AG09309 (cell line): ENCODE measurements around the gene LHFPL6.

Source experiments
- DNase-seq: peaks from one replicate; pipeline ENCODE4 v3.0.0-alpha.2; 2010; ENCODE audit warnings: low read depth
- H3K4me3 ChIP-seq: 2 replicates; pipeline ENCODE4 v1.5.1; 2011; ENCODE audit warnings: mild to moderate bottlenecking, low read depth, low read length, moderate library complexity; ENCODE audit not compliant: control insufficient read depth
- TF ChIP-seq, protein P1 (sequence below): IDR thresholded peaks from 2 replicates; pipeline ENCODE4 v1.5.1; 2011; ENCODE audit warnings: mild to moderate bottlenecking, low read depth, low read length, inconsistent platforms; ENCODE audit not compliant: insufficient read depth, control insufficient read depth; ENCODE audit errors: missing control alignments

Gene LHFPL6

DNA sequence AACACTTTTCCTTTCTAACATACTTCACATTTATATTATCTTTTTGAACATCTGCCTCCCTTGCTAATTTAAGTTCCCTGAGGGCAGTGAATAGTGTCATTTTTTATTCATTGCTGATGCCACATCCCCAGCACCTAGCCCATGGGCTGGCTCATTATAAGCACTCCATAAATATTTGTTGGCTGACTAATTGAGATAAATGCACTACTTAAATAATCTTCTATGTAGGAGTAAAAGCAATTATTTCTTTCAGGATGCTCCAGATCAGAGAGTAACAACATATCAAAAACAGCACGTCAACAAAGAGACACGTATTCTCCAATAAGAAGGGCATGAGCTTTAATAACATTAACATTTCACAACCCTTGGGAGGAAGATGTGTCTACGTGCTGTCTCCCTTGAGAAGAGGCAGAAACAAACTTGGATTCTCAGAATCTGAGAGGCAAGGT is 228.2 kb downstream of the LHFPL6 start:
- TF ChIP-seq, protein P1, sequence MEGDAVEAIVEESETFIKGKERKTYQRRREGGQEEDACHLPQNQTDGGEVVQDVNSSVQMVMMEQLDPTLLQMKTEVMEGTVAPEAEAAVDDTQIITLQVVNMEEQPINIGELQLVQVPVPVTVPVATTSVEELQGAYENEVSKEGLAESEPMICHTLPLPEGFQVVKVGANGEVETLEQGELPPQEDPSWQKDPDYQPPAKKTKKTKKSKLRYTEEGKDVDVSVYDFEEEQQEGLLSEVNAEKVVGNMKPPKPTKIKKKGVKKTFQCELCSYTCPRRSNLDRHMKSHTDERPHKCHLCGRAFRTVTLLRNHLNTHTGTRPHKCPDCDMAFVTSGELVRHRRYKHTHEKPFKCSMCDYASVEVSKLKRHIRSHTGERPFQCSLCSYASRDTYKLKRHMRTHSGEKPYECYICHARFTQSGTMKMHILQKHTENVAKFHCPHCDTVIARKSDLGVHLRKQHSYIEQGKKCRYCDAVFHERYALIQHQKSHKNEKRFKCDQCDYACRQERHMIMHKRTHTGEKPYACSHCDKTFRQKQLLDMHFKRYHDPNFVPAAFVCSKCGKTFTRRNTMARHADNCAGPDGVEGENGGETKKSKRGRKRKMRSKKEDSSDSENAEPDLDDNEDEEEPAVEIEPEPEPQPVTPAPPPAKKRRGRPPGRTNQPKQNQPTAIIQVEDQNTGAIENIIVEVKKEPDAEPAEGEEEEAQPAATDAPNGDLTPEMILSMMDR = no peak
- no peak overlapping the region for H3K4me3 ChIP-seq
- no peak for DNase-seq

DNA sequence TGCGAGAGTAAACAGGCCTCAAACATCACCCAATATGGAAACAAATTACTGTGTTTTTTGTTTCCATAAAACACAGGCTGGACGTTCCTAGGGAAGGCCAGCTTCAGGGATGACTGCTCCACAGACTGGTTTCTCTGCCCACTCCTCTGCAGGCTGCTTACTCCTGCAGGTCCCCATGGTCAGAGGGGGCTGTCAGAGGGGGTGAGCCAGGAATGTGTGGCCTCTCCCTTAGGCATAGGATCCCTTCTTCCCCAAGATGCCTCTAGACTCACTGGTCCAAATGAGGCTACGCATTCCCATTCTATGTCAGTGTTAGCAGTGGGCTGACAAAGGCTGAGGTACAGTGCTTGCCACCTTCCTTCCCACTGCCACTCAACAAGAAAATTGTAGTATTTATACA is 229.8 kb downstream of the LHFPL6 start:
- DNase-seq = no peak
- TF ChIP-seq, protein P1 = no peak
- H3K4me3 ChIP-seq = no peak overlapping the region

DNA sequence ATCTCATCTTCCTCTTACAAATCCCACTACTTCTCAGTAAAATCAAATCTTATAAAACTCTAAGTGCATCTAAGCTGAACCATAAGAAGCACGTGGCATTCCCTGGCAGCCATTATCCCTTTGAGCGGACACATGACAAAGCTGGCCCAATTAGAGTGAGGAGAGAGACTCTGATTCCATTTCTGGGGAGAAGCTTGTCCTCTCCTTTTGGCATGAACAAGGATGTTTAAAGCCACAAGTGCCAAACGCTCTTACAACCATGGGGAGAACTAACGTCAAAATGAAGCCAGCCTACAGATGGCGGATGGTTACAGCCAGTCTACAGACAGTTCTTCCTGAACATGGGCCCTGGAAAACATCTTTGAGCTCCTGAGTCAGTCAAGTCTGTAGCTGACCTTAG is 231.3 kb downstream of the LHFPL6 start:
- no peak for DNase-seq
- no peak overlapping the region for H3K4me3 ChIP-seq
- TF ChIP-seq, protein P1 = no peak

DNA sequence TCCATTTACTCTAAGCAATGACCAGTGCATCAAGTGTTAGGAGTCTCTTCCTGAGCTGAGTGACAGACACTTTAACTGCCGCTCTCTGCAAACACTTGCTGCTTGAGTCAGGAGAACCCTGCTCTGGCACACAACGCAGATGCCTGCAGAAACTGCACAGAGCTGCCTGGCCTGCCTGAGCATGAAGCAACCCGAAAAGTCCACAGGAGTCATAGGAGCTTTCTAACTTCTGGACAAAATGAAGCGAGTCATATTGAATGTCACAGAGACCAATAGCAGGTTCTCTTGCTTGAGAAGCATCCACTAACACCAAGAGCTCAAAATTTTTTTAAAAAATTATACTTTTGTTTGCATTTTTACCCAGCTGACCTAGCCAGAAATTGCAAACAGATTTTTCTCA is 232.4 kb downstream of the LHFPL6 start:
- H3K4me3 ChIP-seq = no peak overlapping the region
- peak; percentile 56 for DNase-seq
- TF ChIP-seq, protein P1 = no peak

DNA sequence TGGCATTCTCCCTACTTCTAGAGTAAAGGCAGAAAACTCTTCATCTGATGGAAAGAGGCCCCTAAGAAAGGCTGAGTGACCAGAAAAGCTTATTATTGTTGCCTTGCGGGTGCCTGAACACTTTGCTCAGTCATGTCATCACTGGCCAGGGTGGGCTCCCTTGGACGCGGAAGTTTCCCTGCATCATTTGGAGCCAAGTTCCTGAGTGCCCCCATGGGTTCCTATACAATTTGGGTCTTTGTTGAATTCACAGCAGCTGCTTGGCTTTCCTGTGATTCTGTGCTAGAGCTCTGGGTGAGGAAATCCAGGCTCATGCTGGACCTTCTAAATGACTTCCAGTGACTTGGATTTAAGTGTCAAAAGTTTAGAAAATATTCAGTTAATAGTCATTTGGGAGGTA is 232.9 kb downstream of the LHFPL6 start:
- TF ChIP-seq, protein P1 = no peak

DNA sequence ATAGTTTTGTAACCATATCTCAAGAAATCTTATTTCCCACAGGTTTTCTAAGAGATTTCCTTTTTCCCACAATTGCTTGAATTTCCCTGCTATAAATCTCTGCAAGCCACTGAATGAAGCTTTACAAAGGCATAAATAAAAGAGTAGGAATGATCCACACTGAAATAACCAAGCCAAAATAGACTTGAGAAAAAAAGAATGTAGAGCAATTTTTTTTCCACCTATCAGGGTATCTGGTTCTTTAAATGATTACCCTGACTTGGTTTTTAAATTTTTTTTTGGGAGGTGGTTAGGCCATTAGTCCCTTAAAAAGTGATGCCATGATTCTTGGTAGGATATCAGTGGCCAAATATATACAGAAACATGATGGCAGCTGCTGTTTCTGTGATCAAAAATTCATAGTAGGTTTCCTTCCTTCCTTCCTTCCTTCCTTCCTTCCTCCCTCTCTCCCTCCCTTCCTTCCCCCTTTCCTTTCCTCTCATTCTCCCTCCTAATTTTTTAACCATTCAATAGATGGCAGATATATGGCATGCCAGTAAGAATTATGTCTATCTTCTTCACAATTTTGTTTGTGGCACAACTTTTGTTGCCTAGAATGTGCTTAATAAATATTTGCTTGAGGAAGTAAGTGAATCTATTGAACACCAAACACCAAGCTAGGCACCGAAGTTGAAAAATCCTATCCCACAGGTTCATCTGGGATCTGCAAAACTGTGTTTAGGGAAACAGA is 233.7 kb downstream of the LHFPL6 start:
- H3K4me3 ChIP-seq = no peak overlapping the region
- no peak for DNase-seq
- TF ChIP-seq, protein P1 = no peak

More for the DNA sequence above, 232.9 kb downstream of the LHFPL6 start:
- H3K4me3 ChIP-seq = no peak overlapping the region
- no peak for DNase-seq
